Measurements from ENCODE around the gene TNNC1.

DNA sequence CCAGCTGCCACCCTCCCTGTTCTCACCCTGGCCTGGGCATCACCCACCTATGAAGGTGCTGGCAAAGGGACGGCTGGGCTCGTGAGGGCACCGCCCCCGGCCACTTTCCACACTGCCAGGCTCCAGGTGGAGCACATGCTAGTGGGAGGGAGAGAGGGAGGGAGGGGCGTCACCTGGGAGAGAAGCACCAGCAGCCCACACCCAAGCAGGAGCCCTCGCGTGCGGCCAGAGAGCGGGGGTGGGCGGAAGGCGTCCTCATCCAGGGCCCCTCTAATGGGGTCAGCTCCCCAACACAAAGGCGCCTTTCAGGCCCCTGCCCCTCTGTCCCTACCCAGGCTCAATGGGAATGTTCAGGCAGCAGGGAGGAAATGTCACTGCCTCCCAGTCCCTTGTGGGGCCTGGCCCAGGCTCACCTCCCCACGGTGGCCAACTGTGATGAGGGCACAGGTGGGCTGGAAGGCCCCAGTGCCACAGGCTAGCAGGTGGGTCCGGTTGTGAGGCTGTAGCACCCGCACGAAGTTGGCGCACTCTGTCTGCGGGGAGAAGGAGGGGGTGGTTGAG is 12.0 kb downstream of the TNNC1 start:
- TF ChIP-seq, protein P1, sequence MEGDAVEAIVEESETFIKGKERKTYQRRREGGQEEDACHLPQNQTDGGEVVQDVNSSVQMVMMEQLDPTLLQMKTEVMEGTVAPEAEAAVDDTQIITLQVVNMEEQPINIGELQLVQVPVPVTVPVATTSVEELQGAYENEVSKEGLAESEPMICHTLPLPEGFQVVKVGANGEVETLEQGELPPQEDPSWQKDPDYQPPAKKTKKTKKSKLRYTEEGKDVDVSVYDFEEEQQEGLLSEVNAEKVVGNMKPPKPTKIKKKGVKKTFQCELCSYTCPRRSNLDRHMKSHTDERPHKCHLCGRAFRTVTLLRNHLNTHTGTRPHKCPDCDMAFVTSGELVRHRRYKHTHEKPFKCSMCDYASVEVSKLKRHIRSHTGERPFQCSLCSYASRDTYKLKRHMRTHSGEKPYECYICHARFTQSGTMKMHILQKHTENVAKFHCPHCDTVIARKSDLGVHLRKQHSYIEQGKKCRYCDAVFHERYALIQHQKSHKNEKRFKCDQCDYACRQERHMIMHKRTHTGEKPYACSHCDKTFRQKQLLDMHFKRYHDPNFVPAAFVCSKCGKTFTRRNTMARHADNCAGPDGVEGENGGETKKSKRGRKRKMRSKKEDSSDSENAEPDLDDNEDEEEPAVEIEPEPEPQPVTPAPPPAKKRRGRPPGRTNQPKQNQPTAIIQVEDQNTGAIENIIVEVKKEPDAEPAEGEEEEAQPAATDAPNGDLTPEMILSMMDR (IDR thresholded peaks at IDR 0.05), result no peak
- TF ChIP-seq, protein P2, sequence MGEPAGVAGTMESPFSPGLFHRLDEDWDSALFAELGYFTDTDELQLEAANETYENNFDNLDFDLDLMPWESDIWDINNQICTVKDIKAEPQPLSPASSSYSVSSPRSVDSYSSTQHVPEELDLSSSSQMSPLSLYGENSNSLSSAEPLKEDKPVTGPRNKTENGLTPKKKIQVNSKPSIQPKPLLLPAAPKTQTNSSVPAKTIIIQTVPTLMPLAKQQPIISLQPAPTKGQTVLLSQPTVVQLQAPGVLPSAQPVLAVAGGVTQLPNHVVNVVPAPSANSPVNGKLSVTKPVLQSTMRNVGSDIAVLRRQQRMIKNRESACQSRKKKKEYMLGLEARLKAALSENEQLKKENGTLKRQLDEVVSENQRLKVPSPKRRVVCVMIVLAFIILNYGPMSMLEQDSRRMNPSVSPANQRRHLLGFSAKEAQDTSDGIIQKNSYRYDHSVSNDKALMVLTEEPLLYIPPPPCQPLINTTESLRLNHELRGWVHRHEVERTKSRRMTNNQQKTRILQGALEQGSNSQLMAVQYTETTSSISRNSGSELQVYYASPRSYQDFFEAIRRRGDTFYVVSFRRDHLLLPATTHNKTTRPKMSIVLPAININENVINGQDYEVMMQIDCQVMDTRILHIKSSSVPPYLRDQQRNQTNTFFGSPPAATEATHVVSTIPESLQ (CRISPR knock-in tag; IDR thresholded peaks at IDR 0.05), result no peak

All from WTC11 (cell line).